C4-2B (cell line): ENCODE measurements around the gene NELL1.

Source experiments
- H3K27ac ChIP-seq: fragments of 450-650 bp; 2 replicates; pipeline ENCODE4 v1.5.1; 2017
- ZFX ChIP-seq: fragments of 450-650 bp; IDR thresholded peaks from 2 replicates; pipeline ENCODE4 v1.6.1; 2017
- TF ChIP-seq, protein P1 (sequence below): fragments of 450-650 bp; conservative IDR thresholded peaks from 2 replicates; pipeline ENCODE4 v1.5.1; 2017; ENCODE audit warnings: mild to moderate bottlenecking

NELL1 gene

GRCh38 chr11:21429401-21429800 lies 760.0 kb downstream of the NELL1 start:
- H3K27ac ChIP-seq = no peak overlapping the region
- TF ChIP-seq ZFX = no peak
- TF ChIP-seq, protein P1, sequence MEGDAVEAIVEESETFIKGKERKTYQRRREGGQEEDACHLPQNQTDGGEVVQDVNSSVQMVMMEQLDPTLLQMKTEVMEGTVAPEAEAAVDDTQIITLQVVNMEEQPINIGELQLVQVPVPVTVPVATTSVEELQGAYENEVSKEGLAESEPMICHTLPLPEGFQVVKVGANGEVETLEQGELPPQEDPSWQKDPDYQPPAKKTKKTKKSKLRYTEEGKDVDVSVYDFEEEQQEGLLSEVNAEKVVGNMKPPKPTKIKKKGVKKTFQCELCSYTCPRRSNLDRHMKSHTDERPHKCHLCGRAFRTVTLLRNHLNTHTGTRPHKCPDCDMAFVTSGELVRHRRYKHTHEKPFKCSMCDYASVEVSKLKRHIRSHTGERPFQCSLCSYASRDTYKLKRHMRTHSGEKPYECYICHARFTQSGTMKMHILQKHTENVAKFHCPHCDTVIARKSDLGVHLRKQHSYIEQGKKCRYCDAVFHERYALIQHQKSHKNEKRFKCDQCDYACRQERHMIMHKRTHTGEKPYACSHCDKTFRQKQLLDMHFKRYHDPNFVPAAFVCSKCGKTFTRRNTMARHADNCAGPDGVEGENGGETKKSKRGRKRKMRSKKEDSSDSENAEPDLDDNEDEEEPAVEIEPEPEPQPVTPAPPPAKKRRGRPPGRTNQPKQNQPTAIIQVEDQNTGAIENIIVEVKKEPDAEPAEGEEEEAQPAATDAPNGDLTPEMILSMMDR = no peak

GRCh38 chr11:21430537-21430936 lies 761.2 kb downstream of the NELL1 start:
- no peak for TF ChIP-seq ZFX
- TF ChIP-seq, protein P1 = no peak
- no peak overlapping the region for H3K27ac ChIP-seq

DNA sequence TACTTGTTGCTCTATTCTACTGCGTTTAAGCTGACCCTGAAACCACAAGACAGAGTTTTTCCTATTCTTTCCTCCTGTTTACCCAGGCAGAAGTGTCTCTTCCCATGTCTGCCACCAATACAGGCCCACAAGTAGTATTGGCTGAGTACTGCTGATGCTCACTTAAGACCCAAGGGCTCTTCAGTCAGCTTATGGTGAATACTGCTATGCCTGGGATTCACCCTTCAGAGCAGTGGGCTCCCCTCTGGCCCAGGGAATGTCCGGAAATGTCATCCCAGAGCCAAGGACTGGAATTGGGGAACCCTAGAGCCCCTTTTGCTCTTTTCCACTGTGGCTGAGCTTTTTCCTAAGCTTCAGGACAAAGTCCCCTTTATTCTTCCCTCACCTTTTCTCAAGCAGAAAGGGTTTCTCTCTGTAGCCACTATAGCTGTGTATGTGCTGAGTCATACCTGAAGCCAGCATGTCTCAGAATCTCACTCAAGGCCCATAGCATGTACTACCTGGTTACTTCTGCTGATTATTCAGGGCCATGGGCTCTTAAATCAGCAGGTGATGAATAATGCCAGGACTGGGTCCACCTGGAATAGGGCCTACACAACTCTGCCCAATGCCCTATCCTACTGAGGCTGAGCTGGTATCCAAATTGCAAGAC lies 777.7 kb downstream of the NELL1 start:
- TF ChIP-seq, protein P1 = no peak
- TF ChIP-seq ZFX = no peak
- no peak overlapping the region for H3K27ac ChIP-seq

GRCh38 chr11:21447871-21448270 lies 778.5 kb downstream of the NELL1 start:
- H3K27ac ChIP-seq = no peak overlapping the region
- no peak for TF ChIP-seq ZFX

GRCh38 chr11:21456186-21456585 lies 786.8 kb downstream of the NELL1 start:
- H3K27ac ChIP-seq = no peak overlapping the region
- TF ChIP-seq ZFX = no peak
- TF ChIP-seq, protein P1 = no peak

DNA sequence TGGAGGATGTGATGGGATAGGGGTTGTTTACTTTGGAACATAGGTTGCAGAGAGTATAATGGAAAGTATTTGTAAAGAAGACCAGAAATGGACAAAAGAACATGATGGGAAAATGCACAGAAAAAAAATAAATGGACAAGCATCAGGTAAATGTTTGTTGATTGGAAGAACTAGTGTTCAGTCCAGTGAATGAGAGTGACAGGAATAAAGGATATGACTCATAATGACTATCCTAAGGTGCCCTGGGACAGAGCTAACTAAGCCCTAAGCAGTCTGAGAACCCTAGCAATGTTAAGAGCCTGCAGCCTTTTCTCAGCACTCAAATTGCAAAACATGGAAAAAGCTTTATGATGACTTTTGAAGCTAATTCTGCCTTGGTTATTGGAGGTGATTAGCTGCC lies 790.7 kb downstream of the NELL1 start:
- TF ChIP-seq, protein P1 = no peak
- no peak for TF ChIP-seq ZFX
- no peak overlapping the region for H3K27ac ChIP-seq

DNA sequence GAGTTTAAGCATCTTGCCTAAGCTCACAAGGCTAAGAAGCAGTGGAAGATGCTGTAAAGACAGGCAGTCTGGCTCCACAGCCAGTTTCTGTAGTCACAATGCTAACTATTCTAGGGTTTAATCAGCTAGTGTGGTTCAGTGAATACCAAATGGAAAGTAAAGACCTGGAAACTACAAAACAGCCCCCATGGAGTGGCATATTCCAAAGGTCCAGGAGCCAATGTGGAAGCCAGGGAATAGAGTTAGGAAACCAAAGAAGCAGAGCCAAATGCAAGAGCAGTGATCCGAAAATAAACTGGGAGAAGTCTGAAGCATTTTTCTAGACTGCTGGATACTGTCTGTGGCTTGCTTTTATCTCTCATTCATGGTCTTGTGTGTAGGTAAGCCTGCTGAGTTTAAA lies 792.3 kb downstream of the NELL1 start:
- H3K27ac ChIP-seq = no peak overlapping the region
- TF ChIP-seq, protein P1 = no peak
- TF ChIP-seq ZFX = no peak

DNA sequence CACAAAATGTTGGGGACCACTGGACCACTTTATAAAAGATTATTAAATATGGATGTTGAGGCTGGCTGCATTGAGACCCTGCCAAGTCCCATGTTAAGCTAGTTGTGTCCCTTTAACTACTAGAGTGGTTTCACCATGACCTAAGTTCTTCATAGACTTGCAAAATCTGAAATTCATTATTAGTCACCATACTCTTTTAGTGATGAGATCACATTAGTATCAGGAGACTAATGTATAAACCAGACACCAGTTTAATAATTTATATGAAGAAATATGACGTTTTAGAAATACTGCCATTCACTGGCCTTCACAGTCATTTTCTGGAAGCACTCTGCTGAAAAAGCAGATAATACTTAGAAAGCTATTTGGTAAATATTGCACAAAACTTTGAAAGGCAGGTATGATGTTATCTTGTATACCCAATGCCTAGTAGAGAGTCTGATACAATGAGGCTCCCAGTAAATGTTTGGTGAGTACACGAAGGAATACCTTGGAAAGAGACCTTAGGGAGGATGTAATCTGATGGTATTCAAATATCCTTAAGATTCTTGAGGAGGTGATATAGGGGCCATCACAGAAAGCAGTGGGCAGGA lies 795.3 kb downstream of the NELL1 start:
- no peak overlapping the region for H3K27ac ChIP-seq
- TF ChIP-seq ZFX = no peak
- TF ChIP-seq, protein P1 = no peak
